NOMO-1 (cell line): Measurements from ENCODE around the gene DRD2.

Experiments used
- DNase-seq, 2 experiments: peaks; one replicate each; lab custom pipeline; 2025; ENCODE audit not compliant: unreplicated experiment in 2 of 2; lab: John Stamatoyannopoulos, UW

DRD2 gene

DNA sequence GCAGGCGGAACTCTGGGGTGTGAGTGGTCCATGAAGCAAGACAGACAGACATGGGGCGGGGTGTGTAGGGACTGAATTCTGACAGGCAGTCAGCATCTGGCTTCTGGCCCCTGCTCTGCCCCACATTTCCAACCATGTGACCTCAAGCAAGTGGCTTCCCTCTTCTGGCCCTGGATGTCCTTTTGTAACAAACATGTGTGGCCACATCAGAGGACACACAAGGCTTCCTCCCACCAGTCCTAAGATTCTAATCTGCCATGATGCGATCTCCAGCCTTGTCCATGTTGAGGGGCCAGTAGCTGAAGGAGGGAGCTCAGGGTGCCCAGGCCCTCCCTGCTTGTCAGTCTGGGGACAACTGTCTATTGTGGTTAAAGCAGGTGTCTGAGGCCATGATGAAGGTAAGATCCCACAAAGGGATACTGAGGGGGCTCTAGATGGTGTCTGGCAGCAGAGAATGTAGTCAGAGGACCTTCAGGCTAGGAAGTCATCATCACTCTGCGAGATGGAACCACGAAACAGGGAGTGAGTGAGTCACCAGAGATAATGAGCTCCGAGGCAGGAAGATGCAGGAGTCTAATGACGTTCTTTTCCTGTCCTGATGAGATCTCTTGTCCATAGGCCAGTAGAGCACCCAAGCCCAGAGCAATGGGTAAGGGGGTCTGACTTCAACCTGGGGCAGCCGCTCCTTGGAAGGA, 27.4 kb downstream of the DRD2 start:
- DNase-seq, result no peak

DNA sequence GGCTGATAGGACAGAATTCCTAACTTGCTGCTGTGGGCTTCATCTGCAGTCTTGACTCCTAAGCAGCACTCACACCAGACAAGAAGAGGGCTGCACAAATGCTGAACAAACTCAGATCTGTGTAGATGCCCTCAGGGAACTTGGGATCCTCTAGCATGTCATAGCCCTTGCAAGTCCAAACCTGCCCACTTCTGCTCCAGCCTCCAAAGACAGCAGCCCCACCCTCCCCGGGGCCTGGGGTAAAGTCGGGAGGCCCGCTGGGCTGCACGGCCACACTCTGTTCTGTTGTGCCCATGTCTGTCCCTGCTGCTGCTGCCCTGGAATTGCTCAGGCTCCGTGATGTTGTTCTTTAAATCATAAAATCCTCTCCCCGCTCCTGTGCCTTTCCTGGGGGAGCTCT, 28.3 kb downstream of the DRD2 start:
- no peak for DNase-seq

DNA sequence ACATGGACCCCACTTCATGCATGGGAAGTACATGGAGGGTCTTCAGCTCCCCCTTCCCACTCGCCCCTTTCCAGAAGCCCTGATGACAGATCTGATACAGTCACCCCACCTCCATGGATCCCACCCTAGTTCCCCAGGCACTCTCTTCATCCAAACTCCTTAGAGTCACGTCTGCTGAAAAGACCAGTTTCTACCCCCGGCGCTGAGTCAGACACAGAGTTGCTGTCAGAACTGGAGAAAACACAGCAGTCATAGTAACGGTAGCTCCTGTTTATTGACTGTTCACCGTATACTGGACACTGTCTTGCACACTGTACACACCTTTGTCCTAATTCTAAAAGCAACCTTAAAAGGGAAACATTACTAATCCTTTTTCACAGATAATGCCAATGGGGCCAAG, 29.1 kb downstream of the DRD2 start:
- DNase-seq, result no peak

DNA sequence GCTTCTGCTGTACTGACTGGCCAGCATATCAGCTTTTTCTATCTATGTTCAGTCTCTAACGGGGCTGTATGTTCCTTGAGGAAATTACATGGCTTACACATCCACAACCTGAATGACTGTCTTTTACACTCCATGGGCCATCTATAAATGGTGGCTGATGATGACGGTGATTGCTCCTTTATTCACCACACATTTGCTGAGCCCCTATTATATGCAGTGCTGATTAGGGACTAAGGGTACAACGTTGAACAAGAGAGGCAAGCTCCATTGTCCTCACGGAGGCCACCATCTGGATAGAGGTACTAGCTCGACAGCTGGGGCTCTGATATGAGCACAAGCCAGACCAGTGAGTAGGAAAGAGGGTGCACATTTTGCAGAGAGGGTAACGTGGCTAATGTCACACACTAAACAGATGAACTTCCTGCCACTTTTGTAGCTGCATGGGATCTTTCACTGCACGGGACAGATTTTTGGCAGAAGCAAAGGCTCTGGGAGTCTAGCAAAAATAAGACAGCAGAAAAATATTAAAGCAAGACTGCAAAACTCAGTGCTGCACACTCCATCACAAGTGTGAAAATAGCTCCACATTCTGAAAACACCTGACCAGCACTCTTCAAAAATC, 30.6 kb downstream of the DRD2 start:
- no peak for DNase-seq

DNA sequence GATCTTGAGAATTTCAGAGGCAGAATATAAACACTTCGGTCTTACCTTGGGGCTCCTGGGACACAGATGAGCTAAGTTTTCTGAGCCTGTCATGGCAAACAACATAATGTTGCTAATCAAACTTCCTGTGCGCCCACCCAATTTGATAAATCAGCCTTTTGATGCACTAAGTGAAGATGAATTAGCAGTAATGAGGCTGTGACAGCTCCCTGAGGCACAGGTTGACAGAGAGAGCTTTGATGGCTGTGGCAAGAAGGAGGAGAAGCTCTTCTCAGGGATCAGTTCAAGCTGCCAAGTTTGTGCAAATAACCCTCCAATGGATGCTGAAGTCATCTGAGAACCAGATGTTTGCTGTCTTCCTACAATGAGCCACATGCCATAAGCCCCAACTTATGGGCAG, 34.4 kb downstream of the DRD2 start:
- no peak for DNase-seq

DNA sequence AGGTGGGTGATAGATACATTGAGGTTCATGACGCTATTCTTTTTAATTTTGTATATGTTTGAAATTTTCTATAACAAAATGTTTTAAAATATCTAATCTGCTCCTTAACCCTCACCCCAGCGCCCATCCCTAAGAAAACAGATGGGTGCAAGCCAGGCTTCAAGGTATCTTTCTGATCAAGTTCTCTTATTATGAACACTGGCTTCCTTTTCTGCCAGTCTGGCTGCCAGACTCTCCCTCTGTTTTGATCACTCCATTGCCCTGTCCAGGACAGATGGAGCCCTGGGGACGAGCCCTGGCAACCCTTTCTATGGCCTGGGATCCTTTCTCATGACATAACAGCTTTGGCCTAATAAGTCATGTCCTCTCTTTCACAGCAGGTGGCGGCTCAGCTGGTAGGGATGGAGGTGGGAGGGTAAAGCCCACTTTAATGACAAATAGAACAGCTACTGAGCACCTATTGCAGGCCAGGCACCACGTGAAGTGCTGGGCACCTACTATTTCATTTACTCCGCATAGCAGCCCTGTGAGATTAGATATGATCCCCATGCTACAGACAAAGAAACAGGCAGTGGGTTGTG, 38.4 kb downstream of the DRD2 start:
- no peak for DNase-seq

DNA sequence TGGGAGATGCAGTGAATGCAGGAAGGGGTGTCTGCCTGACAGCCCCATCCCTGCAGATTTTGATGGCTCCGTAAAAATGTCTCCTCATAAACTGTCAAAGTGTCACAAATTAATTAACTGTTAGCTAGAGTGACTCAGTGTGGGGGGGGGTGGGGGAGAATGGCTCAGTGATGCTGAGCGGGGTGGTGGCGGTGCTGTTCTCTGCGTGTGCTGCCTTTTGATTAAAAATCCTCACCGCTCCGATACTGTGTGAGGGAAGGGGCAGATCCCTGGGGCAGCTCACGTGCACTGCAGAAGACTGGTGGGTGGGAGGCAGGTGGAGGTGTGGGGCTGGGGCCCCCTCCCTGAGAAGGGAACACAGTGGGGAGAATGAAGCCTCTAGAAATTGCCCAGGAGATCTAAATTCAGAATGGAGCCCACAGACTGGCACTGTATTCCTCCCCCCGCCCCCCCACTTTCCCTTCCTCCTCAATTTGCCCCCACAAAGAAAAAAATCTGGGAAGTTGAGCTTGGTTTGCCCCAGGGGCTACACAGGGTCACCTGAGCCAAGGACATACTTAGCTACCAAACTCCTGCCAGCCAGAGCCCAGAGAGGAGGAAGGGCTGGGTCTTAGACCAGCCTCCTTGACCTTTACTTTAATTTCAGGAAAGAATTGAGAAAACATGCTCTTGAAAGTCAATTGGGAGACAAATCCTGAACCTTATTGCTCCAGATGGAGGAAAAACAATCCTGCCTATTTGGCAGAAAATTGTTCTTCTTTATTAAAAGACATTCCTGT, 39.8 kb downstream of the DRD2 start:
- DNase-seq, result no peak

DNA sequence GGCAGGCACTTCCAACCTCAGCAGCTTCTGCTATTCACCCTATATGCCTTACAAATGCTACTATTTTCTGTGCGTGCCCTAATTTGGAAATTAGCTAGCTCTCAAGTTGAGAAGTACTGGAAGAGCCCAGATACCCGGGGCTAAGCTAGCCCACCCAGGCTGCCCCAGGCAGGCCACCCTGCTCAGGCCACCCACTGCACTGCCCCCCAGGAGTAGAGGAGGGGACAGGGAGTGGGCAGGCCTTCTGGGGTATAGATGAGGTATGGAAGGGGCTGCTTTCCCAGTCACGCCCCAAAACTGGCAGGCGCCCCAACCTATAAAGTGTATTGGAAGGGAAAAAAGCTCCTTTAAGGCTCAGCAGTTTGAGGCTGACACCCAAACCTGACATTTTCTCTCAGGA, 43.5 kb downstream of the DRD2 start:
- DNase-seq, result no peak

DNA sequence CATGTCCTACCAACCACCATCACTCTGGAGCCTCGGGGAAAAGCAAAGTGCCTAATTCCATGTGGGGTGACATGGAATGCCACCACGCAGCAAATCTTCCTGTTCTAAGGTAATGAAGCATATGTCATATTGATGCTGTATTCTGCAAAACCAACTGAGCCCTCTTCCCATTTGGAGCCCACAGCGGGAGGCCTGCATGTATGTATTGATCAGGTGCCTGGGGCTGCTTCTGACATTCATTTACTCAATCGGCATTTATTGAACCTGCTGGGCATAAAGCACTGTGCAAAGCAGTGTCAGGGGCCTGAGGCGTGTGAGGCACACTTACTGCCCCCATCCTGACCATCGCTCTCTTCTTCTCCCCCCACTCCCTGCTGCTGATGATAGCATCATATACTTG, 48.5 kb downstream of the DRD2 start:
- no peak for DNase-seq

DNA sequence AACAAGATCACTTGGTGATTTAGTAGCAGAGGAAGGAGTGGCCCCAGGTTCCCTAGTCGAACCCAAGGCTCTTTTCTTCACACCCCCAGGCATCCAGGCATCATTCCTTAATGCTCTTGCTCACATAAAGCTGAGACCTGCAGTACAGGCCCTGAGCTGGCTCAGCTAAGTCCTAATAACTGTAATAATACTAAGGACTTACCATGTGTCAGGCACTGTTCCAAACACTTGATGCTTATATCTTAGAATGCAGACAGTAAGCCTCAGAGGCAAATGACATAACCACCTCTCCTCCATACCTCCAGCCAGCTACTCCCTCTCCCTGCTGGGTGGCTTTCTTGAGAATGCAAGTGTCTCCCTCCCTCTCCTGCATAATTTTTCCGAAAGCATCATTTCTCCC, 54.4 kb downstream of the DRD2 start:
- no peak for DNase-seq

DNA sequence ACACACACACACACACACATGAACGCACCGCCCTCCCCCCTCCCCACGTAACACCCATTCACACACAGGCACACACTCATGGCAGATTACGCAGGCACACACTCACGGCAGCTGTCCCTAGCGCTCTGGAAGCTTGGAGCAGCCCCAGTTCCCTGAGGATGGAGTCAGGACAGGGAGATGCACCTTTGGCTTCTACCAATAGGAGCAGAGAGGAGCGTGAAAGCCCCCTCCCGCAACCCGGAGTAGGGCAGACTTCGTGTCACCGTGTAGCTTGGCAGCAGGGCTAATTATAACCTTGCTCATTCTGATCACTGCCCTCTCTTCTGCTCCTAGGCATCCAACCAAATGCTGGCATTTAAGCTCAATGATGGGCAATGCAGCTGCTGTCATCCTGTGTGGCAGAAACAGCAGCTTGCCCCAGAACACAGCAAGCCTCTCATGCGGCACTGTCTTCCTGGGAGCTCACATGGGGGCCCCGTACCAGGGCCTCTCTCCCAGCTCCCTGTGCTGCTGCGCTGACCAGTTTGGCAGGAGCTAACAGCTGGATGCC, 55.7 kb downstream of the DRD2 start:
- no peak for DNase-seq

DNA sequence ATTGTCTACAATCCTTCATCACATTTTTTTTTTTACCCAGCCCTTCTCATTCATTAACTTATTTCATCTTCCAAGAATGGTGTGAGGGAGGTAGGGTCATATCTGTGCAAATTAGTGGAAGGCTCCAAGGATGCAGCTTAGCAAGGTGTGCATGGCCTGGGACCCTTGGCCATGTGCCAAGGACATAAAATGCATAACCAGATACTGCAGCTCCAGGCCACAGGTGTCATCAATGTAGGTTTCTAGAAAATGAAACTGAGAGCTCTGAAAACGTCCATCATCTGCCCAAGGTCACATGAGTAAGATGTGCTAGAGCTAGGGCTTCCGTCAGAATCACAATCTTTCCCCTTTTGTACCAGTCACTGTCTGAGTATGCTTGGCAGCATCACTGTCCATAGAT, 57.8 kb downstream of the DRD2 start:
- DNase-seq, result no peak

DNA sequence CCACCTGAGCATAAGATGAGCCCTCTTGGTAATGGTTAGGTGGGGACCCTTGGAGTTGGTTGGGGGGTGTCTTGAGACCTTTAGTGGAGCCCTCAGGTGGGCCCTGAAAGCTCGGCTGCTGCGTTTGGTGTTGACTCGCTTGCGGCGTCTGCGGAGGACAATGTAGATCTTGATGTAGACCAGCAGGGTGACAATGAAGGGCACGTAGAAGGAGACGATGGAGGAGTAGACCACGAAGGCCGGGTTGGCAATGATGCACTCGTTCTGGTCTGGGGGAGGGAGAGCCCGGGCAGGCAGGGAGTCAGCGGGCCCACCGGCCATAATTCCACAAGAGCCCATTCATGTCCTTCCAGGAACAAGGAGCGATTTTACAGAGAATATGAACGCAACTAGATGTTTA, 59.9 kb downstream of the DRD2 start:
- DNase-seq, result no peak

DNA sequence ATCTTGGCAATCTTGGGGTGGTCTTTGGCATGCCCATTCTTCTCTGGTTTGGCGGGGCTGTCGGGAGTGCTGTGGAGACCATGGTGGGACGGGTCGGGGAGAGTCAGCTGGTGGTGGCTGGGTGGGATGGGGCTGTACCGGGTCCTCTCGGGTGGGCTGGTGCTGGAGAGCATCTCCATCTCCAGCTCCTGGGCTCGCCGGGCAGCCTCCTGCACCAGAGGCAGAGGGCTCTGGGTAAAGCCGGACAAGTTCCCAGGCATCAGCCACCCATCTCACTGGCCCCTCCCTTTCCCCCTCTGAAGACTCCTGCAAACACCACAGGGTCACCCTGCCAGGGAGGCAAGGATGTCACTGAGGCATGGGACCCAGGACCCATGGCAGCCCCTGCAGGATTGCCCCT, 62.5 kb downstream of the DRD2 start:
- DNase-seq, result no peak

DNA sequence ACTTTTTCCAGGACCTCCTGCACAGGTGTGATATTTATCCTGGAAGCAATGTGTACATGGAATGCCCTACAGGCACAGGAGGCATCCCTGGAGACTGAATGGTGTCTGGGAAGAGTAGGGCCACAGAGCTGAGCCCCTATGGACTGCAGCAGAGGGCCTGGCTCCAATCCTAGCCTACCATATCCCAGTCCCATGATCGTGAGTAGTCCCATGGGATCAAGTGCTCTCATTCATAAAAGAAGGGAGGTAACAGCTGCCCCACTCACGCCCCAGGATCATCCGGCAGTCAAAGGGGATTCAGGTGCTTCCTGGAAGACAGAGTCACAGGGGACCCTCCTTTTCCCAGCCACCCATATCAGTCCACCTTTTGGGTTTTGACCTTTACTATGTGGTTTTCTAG, 63.7 kb downstream of the DRD2 start:
- DNase-seq, result no peak

DNA sequence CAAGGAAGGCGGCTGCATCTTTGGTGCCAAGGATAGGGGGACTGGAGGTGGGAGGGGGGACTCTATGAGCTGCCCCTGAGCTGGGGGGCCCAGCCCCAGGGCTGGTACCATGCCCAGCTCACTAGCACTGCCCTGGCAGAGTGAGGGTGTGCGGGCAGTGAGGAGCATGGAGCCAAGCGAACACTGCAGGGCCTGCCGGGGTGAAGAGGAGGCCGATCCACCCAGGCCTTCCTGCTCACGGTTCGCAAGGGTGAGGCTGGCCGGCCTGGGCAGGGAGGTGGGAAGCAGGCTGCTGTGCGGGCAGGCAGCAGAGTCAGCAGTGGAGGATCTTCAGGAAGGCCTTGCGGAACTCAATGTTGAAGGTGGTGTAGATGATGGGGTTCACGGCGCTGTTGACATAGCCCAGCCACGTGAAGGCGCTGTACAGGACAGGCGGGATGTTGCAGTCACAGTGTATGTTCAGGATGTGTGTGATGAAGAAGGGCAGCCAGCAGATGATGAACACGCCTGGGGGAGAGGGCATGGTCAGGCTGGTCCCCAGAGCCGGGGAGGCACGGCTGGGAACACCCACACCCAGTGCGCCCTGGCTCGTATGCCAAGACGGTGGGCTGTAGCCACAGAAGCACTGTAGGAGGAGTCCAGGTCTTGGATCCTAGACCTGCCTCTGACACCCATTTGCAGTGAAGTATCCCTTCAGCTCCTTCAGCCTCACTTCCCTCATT, 64.6 kb downstream of the DRD2 start:
- no peak for DNase-seq

DNA sequence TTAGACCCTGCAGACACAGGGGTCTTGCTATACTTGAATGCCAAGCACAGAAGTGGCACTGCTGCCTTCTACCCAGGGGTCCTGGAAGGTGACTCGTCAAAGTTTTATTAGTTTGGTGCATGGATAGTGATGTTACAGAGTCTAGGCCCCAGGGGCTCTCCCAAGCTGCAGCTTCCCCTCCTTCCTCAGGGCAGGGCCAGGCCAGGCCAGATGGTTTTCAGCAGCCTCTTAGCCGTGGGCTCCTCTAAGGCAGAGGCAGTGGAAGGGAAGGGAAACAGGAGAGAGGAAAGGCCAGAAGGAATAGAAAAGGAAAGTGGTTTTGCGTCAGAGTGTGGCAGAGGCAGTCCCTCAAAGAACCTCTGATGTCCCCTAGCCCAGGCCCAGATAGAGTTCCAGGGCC, 65.7 kb downstream of the DRD2 start:
- DNase-seq, result no peak

DNA sequence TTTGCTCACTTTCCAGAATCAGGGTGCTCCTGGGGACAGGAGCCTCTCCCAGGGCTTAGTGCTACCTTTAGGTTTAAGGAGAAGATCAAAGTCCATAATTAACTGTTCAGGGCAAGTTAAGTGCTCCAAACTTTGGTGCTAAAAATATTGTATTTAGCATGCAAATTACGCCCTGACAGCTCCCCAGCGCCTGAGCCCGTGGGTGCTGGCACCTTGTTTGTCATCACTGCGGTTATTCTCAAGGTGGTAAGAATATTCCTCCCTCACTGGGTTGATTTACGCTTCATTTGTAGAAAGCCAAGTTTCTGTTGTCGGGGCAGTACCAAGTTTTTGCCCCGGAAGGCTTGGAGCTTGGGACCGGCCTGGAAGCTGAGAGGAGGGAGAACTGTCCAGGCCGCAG, 66.3 kb downstream of the DRD2 start:
- no peak for DNase-seq

DNA sequence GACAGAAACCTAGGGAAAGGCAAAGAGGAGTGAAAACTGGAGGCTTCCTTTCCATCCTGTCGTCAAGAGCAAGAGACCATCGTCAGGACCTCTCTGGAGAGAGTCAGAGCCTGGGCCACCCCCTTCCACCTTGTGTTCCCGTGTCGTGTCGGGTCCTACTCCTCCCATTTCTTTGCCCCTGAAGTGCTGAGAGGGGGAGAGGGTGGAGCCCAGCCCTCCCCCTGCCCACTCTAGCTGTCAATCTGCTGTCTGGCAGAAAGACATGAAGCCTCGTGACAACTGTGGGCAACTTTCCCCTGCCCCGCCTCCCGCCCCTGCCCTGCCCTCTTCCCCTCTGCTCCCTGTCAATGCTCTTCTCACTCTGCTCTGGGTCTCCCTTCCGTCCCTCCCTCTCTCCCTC, 67.0 kb downstream of the DRD2 start:
- DNase-seq, result no peak

DNA sequence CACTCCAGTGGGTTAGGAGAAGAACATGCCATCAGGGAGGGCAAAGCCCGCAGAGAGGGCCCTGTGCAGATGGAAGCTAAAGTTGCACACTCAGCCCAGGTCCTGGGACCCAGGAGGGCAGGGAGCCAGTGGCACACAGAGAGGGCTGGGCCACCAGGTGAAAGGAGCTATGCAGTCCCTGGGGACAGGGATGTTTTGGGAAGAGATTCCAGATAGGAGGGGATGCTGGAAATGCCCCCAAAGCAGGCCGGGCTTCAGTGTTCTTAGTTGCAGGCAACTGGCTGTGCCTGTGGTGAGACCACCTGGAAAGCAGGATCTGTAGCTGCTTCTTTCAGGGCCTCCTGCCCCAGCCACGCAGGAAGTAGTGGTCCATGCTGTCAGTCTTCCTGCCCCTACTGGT, 68.0 kb downstream of the DRD2 start:
- DNase-seq, result no peak
